HFFc6 (cell line): ENCODE results near the gene SLIT1. TPM values are rescaled to one million over a fixed set of nuclear protein-coding genes. Genes with fewer than 3 reads are reported as not detected.
A peak's percentile ranks its signal among the peaks of the same experiment; 100 is the strongest.
"Not testable (repeated sequence)": the region's sequence is repeated elsewhere in the genome, so short reads cannot be mapped to it uniquely, and the experiment has no call there.

Experiments used
- DNase-seq: peaks from one replicate; pipeline ENCODE4 v3.0.0-alpha.2; 2018
- H3K27ac Mint-ChIP-seq: 2 replicates; pipeline ENCODE4 v1.8.0; 2020; ENCODE audit warnings: mild to moderate bottlenecking, mixed read lengths
- H3K27me3 Mint-ChIP-seq: 2 replicates; pipeline ENCODE4 v1.8.0; 2021; ENCODE audit warnings: mild to moderate bottlenecking, moderate library complexity, mixed read lengths; ENCODE audit not compliant: insufficient read depth
- H3K36me3 Mint-ChIP-seq: 2 replicates; pipeline ENCODE4 v1.8.0; 2021; ENCODE audit warnings: low read depth, mixed read lengths
- H3K4me1 Mint-ChIP-seq: 2 replicates; pipeline ENCODE4 v1.8.0; 2020; ENCODE audit warnings: low read depth, mixed read lengths
- H3K4me3 Mint-ChIP-seq: 2 replicates; pipeline ENCODE4 v1.8.0; 2020; ENCODE audit warnings: mild to moderate bottlenecking, moderate library complexity, mixed read lengths
- H3K9me3 Mint-ChIP-seq: 2 replicates; pipeline ENCODE4 v1.8.0; 2020; ENCODE audit warnings: mild to moderate bottlenecking, mixed read lengths
- total RNA-seq, 6 experiments: library from RNA; stranded (reverse); fragmentation: NEBNext Ultra II Directional; extraction: Animal tissue kit (Norgen Biotek cat#: 25700); gene quantifications; 2 replicates in 1 of 6; 3 replicates in 5 of 6; pipeline ENCODE4 v1.2.3, GENCODE V29; 2021
- TF ChIP-seq, protein P1 (sequence below): fragments of 200-600 bp; sonication (generic); IDR thresholded peaks from 2 replicates; pipeline ENCODE4 v1.5.0; 2021; ENCODE audit warnings: antibody characterized with exemption, mild to moderate bottlenecking

Gene SLIT1
- total RNA-seq, 6 experiments from 2014 or later, result 0.05 TPM; not detected in 5

GRCh38 chr10:97089209-97089870 lies 96.4 kb downstream of the SLIT1 start:
- Mint-ChIP-seq H3K4me3 (no peak overlapping the region), H3K9me3 (no peaks in the 10 kb centered on the region), H3K36me3 (no peaks in the 10 kb centered on the region), H3K27me3 (peaks cover 61% of the 10 kb centered on the region), H3K27ac (no peak overlapping the region), H3K4me1 (0 out of 2 replicates have a peak, but pooled peaks cover 5% of the 10 kb centered on the region)
- DNase-seq, result no peak
- TF ChIP-seq, protein P1, sequence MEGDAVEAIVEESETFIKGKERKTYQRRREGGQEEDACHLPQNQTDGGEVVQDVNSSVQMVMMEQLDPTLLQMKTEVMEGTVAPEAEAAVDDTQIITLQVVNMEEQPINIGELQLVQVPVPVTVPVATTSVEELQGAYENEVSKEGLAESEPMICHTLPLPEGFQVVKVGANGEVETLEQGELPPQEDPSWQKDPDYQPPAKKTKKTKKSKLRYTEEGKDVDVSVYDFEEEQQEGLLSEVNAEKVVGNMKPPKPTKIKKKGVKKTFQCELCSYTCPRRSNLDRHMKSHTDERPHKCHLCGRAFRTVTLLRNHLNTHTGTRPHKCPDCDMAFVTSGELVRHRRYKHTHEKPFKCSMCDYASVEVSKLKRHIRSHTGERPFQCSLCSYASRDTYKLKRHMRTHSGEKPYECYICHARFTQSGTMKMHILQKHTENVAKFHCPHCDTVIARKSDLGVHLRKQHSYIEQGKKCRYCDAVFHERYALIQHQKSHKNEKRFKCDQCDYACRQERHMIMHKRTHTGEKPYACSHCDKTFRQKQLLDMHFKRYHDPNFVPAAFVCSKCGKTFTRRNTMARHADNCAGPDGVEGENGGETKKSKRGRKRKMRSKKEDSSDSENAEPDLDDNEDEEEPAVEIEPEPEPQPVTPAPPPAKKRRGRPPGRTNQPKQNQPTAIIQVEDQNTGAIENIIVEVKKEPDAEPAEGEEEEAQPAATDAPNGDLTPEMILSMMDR, result no peak

DNA sequence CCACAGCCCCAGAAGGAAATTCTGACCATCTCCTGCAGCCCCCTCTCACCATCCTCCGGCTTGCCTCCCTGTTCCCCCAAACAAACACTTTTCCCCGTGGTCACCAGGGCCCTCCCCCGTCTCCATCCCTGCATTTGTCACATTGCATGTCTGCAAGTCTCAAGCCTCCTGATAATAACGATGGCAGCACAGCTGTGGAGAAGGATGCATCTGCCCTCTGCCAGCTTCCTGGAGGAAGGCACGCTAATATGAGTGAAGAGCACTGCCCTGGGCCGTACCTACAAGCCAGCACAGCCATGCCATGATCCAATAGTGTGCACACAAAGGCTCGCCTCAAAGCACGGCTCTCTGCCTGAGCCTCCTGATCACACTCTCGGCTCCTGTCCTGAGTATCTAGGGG lies 98.5 kb downstream of the SLIT1 start:
- Mint-ChIP-seq H3K27ac (no peak overlapping the region), H3K27me3 (peaks cover 47% of the 10 kb centered on the region), H3K4me1 (0 out of 2 replicates have a peak, but pooled peaks cover 5% of the 10 kb centered on the region), H3K36me3 (no peaks in the 10 kb centered on the region), H3K4me3 (no peak overlapping the region), H3K9me3 (no peaks in the 10 kb centered on the region)
- TF ChIP-seq, protein P1, result no peak
- no peak for DNase-seq

- Mint-ChIP-seq H3K9me3 (no peaks in the 10 kb centered on the region), H3K36me3 (no peaks in the 10 kb centered on the region), H3K27me3 (peaks cover 39% of the 10 kb centered on the region), H3K4me3 (no peak overlapping the region), H3K4me1 (0 out of 2 replicates have a peak, but pooled peaks cover 5% of the 10 kb centered on the region), H3K27ac (no peak overlapping the region)
- TF ChIP-seq, protein P1, result no peak
- DNase-seq, result no peak
Observed at GRCh38 chr10:97086530-97086929, 99.2 kb downstream of the SLIT1 start.

GRCh38 chr10:97083228-97083829 lies 102.4 kb downstream of the SLIT1 start:
- Mint-ChIP-seq H3K4me1 (no peaks in the 10 kb centered on the region), H3K27me3 (peaks cover 25% of the 10 kb centered on the region), H3K36me3 (no peaks in the 10 kb centered on the region), H3K27ac (no peak overlapping the region), H3K4me3 (no peak overlapping the region), H3K9me3 (no peaks in the 10 kb centered on the region)
- TF ChIP-seq, protein P1, result no peak
- no peak for DNase-seq

DNA sequence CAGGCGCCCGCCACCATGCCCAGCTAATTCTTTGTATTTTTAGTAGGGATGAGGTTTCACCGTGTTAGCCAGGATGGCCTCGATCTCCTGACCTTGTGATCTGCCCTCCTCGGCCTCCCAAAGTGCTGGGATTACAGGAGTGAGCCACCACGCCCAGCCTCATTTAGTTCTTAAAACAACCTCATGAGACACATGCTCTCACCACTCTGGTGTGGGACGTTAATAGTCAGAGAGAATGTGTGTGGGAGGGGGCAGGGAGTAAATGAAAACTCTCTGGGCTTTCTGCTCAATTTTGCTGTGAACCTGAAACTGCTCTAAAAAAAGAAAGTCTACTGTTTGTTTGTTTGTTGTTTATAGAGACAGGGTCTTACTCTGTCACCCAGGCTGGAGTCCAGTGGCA lies 103.2 kb downstream of the SLIT1 start:
- not testable (repeated sequence) for DNase-seq, H3K4me1 Mint-ChIP-seq, H3K36me3 Mint-ChIP-seq, H3K9me3 Mint-ChIP-seq, H3K27ac Mint-ChIP-seq, H3K4me3 Mint-ChIP-seq
- H3K27me3 Mint-ChIP-seq, result peaks cover 29% of the 10 kb centered on the region

GRCh38 chr10:97081621-97082235 lies 104.0 kb downstream of the SLIT1 start:
- Mint-ChIP-seq H3K36me3 (no peaks in the 10 kb centered on the region), H3K27ac (no peak overlapping the region), H3K4me1 (no peaks in the 10 kb centered on the region), H3K27me3 (peaks cover 32% of the 10 kb centered on the region), H3K9me3 (no peaks in the 10 kb centered on the region), H3K4me3 (no peak overlapping the region)
- peak; percentile 28 for DNase-seq
- TF ChIP-seq, protein P1, result peak; percentile 82
